ENCODE results near the gene GDF10. TPM values are rescaled to one million over a fixed set of nuclear protein-coding genes. Genes with fewer than 3 reads are reported as not detected.

GDF10 gene
- total and polyA plus RNA-seq, 2 of the 8 experiments (the other 6 are each of a cell fraction or from before 2014, with no cell fraction given) = 0.19 to 0.32 TPM

GRCh38 chr10:47329855-47330254 is 29.9 kb downstream of the GDF10 start:
- TF ChIP-seq E2F6 (IDR thresholded peaks at IDR 0.05) = no peak
- TF ChIP-seq CTBP2 (IDR thresholded peaks at IDR 0.05; ENCODE audit: borderline replicate concordance, insufficient read depth, insufficient read length, low read length) = no peak
- no peak for TF ChIP-seq KDM5A (IDR thresholded peaks at IDR 0.05; ENCODE audit: low read length)
- TF ChIP-seq SAP30 (IDR thresholded peaks at IDR 0.05; ENCODE audit: insufficient read depth, insufficient replicate concordance, low read length) = no peak
- no peak for TF ChIP-seq ASH2L (IDR thresholded peaks at IDR 0.05; ENCODE audit: low read length)
- TF ChIP-seq USF2 (IDR thresholded peaks at IDR 0.05; ENCODE audit: low read length) = no peak
- no peak for TF ChIP-seq SUZ12 (IDR thresholded peaks at IDR 0.05; ENCODE audit: low read length)
- no peak for TF ChIP-seq SP1 (IDR thresholded peaks at IDR 0.05; ENCODE audit: low read depth, low read length)
- no peak for TF ChIP-seq MAFK (IDR thresholded peaks at IDR 0.05; ENCODE audit: low read depth, low read length)
- TF ChIP-seq POLR2AphosphoS5 (IDR thresholded peaks at IDR 0.05; ENCODE audit: low read depth, low read length) = no peak
- Histone ChIP-seq H2BK5ac (ENCODE audit: low read depth, low read length) (no peak overlapping the region), H3K23ac (ENCODE audit: insufficient read length) (no peak overlapping the region), H3K9me3 (ENCODE audit: insufficient read depth in 2 of 2, low read depth in 1 of 2, low read length in 1 of 2) (no peaks in the 10 kb centered on the region), H3K9ac (replicated peaks in 1 of 4; ENCODE audit: extremely low read depth in 1 of 4, low read depth in 3 of 4, low read length in 3 of 4) (no peak overlapping the region), H3K36me3 (ENCODE audit: control insufficient read depth in 2 of 4, insufficient read depth in 4 of 4, low read length in 3 of 4) (no peaks in the 10 kb centered on the region; a peak in 1 of 8 replicates), H3K18ac (ENCODE audit: extremely low read depth, low read length) (no peak overlapping the region), H4K20me1 (replicated peaks in 1 of 2; ENCODE audit: control insufficient read depth in 1 of 2, insufficient read depth in 2 of 2, low read length in 2 of 2) (peaks cover 0 to 4% of the 10 kb centered on the region in 2 experiments), H3K4me1 (replicated peaks in 1 of 4; ENCODE audit: control insufficient read depth in 3 of 4, insufficient read depth in 4 of 4, low read length in 3 of 4) (no peaks in the 10 kb centered on the region), H3K56ac (replicated peaks; ENCODE audit: insufficient read length, low read depth, low read length) (no peak overlapping the region), H2BK15ac (ENCODE audit: low read length) (no peak overlapping the region), H3K27ac (ENCODE audit: low read depth, low read length) (no peak overlapping the region), H4K91ac (replicated peaks; ENCODE audit: insufficient read length, low read length) (no peak overlapping the region), H3K23me2 (ENCODE audit: low read depth, low read length) (no peaks in the 10 kb centered on the region), H2BK120ac (replicated peaks; ENCODE audit: low read depth, low read length) (no peak overlapping the region), H2BK12ac (ENCODE audit: low read depth, low read length) (no peak overlapping the region), H3K79me1 (ENCODE audit: low read depth, low read length) (no peaks in the 10 kb centered on the region), H4K8ac (ENCODE audit: extremely low read depth, insufficient read depth, low read length) (no peak overlapping the region), H3K79me2 (ENCODE audit: control insufficient read depth in 1 of 2, insufficient read depth in 2 of 2, low read length in 2 of 2) (no peaks in the 10 kb centered on the region), H3K4me2 (ENCODE audit: insufficient read depth in 1 of 2, low read depth in 2 of 2, low read length in 2 of 2) (no peak overlapping the region), H4K5ac (ENCODE audit: insufficient read length, low read depth, low read length) (no peak overlapping the region), H3K14ac (ENCODE audit: insufficient read length) (no peak overlapping the region), H3K4me3 (ENCODE audit: extremely low read depth in 1 of 4, insufficient read depth in 2 of 4, low read depth in 3 of 4, low read length in 4 of 4) (no peak overlapping the region), H3K4ac (replicated peaks; ENCODE audit: insufficient read length, low read depth, low read length) (no peak overlapping the region), H2AFZ (ENCODE audit: low read length) (no peak overlapping the region), H2BK20ac (ENCODE audit: low read length) (no peak overlapping the region), H3K27me3 (replicated peaks in 1 of 4; ENCODE audit: control insufficient read depth in 3 of 4, extremely low read depth in 1 of 4, insufficient read depth in 3 of 4, low read length in 3 of 4) (no peaks in the 10 kb centered on the region; a peak in 1 of 7 replicates), H2AK5ac (ENCODE audit: low read depth, low read length) (no peak overlapping the region)
- WGBS, 2 experiments (ENCODE audit: extremely low coverage in 1 of 2, insufficient coverage in 1 of 2, insufficient read length in 1 of 2, insufficient replicate concordance in 2 of 2, low coverage in 1 of 2, low lambda C conversion rate in 2 of 2, missing lambda C conversion rate in 1 of 2) = 90% methylated on average over 4 of the region's 4 CpGs; no CpG with 5 or more reads in 1 of the 2 experiments
- DNase-seq (ENCODE audit: low read depth in 1 of 2, low spot score in 2 of 2) (no peak), FAIRE-seq (no peak)
- ChIA-PET CTCF (ENCODE audit: partially characterized antibody) (interaction anchor here (0.6 to 0.7 kb wide), 3 partner anchors 18 to 1449 kb away, joined by 3 to 5 read pairs (median 5); partner anchors contain the start of gene RBP3), POLR2A (ENCODE audit: partially characterized antibody) (no interaction called here)
